Measurements from ENCODE around the gene ZFP90.

DNA sequence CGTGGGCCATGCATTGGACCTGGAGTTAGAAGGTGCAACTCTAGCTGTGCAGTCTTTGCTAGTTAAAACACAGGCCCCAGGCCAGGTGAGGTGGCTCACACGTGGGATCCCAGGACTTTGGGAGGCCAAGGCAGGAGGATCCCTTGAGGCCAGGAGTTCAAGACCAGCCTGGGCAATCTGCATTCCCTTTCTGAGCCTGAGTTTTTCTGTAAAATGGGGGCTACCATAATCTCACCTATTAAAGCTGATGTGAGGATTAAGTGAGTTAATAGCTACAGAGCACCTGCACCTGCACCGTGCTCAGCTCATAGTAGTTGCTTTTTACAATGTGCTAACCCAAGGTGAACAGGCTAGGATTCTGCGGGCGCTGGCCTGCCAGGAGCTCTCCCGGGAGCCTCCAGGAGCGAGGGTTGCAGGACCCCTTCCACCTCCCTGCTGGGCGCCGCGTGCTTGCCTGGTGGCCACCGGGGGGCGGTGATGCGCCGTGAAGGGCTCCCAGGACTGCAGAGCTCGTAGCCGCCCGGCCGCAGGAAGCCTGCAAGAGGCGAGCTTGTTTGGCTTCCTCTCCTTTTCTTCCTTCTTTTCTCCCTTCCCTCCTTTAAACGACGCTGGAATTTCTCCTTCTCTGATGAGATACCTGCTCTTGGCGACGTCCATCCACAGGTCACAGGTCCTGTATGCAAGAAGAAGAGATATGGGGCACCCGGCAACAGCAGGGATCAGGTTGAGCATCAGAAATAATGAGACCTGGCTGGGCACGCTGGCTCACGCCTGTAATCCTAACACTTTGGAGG lies 51.3 kb downstream of the ZFP90 start:
- TF ChIP-seq, protein P1, sequence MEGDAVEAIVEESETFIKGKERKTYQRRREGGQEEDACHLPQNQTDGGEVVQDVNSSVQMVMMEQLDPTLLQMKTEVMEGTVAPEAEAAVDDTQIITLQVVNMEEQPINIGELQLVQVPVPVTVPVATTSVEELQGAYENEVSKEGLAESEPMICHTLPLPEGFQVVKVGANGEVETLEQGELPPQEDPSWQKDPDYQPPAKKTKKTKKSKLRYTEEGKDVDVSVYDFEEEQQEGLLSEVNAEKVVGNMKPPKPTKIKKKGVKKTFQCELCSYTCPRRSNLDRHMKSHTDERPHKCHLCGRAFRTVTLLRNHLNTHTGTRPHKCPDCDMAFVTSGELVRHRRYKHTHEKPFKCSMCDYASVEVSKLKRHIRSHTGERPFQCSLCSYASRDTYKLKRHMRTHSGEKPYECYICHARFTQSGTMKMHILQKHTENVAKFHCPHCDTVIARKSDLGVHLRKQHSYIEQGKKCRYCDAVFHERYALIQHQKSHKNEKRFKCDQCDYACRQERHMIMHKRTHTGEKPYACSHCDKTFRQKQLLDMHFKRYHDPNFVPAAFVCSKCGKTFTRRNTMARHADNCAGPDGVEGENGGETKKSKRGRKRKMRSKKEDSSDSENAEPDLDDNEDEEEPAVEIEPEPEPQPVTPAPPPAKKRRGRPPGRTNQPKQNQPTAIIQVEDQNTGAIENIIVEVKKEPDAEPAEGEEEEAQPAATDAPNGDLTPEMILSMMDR (IDR thresholded peaks at IDR 0.05) = peak in 5 of 6 experiments; percentile 38 to 74 (median 56)
- TF ChIP-seq POLR2AphosphoS5 (IDR thresholded peaks at IDR 0.05) (no peak), POLR2A (IDR thresholded peaks at IDR 0.05) (no peak)
